GM18502 (cell line): ENCODE results near the gene TRNT1.

Experiments used
- ATAC-seq: cut with Tn5 transposase; IDR thresholded peaks from one replicate; pipeline ENCODE4 v1.9.1; 2021; ENCODE audit warnings: mild to moderate bottlenecking; ENCODE audit not compliant: unreplicated experiment, poor library complexity

TRNT1 gene

DNA sequence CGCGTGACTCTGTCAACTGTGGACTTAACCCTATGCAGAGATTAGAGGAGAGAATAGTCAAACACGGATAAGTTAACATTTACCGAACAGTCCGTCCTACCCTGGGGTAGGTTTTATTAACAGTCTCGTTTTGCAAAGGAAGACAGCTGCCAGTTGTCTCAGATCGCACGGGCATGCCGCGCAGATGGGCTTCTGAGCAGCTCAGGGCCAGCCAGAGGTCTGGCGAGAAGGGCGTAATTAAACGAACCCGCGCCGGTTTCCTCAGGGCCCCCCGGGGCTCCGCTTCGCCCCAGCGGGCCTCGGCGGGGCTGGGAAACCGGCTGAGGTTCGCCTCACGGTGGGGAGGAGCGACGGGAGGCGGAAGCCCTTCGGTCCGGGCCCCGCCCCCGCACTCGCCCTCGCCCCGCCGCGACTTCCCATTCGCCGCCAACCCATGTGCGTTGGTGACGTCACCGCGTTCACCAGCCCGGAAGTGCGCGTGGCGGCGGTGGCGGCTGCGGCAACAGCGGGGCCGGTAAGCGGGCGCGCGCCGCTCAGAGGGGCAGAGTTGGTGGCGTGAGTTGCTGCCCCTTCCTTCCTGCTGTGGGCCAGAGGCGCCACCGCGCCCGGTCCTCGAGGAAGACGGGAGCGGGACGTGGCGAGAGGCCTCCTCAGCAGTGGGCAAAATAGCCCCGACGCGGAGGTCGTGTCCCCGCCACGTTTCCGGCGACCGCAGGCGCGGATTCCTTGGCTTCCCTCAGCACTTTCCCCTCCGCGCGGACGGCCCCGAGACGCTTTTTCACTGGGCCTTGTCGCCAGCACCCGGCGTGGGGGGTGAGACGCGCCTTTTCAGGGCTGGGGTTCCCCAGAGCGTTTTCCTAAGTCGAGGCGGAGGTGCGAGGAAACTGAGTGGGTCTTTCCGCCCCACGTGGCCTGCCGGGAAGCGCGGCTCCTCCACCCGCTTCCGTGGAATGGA lies at the start of gene TRNT1:
Gene TRNT1 (plus strand): TSS at position 464 of the 955 bp plus-strand sequence. CDS start 2,101 bp downstream, outside the sequence.
- peak; percentile 92 for ATAC-seq

GRCh38 chr3:3080309-3080708 lies 46.4 kb upstream of the TRNT1 start:
- no peak for ATAC-seq

DNA sequence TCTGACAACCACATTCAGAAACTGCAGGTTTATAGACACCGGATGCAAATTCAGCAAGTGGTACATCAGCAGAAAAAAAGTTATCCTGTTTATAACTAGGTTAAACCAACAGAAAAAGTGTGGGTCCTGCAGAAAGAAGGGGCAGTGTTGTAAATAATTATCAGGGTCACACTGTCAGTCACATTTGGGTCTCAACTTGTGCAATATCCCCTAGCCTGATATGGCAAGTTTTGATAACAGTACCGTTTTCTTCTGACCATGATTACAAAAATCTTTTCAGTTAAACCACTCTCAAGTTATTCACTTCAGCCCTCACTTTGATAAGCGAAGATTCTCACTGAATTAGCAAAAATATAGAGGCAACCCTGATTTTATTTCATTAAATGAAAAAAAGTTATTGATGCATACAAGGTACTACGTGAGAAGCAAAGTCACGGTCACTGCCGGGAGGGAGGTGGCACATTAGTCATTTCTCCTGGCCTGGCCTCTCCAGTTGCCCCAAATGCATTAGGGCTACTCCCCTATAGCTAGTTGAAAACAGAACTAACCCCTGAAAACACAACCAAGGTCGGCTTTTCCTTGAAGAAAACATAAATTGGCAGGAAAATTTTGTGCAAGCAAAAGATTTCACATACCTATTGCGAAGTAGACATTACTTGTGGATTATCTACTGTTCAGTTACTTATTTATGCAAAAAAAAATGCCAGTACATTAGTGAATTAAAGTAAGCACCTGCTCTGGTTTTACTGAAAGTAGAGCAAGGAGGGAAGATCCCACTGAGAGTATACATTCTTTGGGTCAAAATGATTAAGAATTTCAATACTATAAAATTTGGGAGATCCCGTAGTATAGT lies 45.1 kb upstream of the TRNT1 start:
- ATAC-seq, result peak; percentile 39

DNA sequence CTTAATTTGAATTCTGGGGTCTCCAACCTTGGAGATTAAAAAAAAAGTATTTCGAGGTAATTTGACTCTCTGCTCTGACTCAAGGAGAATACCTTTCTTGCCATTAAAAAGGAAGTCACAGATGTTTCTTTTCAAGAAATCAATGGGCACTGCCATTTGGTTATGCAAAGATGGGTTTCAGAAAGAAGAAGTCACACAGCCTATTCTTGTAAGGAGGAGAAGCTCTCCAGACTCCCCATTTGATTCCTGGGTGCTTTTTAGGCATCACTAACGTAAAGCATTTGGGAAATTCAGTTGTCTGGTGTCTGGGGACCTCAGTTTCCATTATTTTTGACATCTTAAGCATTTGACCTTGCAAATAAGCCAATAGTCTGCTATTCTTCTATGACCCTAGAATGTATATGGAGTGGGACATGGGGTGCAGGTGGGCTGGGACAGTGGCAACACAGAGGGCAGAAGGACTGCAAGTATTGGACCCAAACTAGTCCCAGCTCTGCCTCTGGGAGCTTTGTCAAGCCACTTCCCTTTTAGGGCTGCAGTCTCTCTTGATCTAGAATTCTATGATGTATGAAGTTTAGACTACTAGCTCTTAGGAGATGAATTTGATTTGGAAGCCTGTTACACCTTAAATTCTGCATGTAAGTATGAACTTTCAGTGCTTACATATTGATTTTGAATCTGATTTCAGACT lies 44.4 kb upstream of the TRNT1 start:
- ATAC-seq, result peak; percentile 88

DNA sequence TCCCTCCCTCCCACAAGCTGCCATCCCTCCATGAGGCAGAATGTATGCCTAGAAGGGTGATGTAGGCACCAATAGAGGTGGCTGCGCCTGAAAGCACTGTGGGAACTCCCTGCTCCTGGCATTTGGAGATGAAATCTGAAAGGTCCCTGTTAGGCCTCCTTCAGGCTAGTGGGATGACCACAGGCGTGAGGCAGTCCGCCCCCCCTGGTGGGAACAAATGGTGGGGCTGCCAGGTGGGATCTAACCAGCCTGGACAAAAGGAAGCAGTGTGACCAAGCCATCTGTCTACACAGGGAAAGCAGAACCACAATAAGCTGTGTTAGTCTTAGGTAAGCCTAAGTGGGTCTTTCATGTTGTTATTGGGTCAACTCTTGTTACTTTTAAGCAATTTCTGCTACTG lies 41.9 kb upstream of the TRNT1 start:
- no peak for ATAC-seq

GRCh38 chr3:3085782-3086181 lies 41.0 kb upstream of the TRNT1 start:
- peak; percentile 29 for ATAC-seq

DNA sequence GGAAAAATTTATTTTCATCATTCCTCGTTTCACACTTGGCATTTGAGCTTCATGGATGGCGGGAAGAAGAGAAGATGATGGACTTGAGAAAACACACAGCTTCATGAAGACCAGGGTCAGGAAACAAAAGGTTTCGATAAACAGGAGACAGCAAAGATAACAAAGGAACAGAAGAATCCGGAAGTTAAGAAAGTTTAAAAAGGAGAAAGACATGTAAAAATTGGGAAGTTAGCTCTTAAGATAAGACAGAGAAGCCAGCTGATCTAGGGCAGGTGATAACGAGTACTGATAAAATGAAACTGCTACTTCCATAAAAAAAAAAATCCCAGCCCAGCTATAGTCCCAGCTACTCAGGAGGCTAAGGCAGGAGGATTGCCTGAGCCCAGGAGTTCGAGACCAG lies 40.5 kb upstream of the TRNT1 start:
- no peak for ATAC-seq

- no peak for ATAC-seq
Measured at GRCh38 chr3:3087279-3087678, 39.5 kb upstream of the TRNT1 start.

DNA sequence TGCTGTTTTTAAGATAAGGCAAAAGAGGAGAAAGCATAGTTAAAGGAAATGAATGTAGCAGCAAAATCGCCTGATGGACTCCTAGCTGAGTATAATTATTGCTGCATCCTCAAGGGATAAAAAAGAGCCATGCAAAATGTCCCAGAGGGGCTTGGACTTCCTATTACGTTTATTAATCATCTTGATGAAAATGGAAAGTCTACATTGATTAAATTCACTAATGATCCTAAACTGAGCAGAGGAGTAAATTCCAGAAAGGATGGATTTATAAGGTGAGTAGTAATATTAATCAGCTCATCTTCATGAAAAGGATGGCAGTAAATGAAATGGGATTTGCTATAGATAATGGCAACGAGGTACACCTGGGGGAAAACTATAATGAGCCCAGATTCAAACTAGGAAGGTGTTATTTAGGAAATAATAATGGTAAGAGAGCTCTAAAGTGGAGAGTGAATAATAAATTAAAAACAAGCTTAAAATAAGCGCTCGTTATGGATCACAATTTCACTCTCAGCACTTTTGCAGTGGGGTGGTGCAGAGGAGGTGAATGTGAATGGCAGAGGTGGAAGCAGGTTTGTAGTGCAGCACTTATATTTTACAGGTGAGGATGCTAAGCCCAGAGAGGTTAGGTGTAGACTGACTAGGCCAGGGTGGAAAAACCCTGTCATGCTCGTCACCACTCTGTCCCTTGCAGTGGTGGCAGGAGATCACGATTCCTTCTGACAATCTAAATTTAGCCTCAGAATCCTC lies 38.8 kb upstream of the TRNT1 start:
- no peak for ATAC-seq

DNA sequence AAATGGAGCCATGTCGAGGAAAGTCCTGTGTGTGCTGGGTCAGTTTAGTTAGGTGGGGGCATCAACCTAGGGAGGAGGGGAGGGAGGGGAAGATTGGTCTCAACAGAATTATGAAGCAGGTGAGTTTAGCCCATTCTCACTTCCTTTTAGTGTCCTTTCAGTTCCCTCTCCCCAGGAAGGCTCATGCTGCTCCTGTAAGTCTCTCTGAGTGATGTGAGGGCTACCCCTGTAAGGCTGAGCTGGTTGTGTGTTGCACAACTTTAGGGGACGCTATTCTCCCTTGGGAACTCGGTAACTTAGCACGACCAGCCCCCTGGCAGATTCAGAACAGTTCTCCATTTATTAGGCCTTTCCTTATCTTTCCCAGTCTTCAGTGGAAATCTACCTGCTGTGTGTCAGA lies 37.7 kb upstream of the TRNT1 start:
- peak; percentile 97 for ATAC-seq

DNA sequence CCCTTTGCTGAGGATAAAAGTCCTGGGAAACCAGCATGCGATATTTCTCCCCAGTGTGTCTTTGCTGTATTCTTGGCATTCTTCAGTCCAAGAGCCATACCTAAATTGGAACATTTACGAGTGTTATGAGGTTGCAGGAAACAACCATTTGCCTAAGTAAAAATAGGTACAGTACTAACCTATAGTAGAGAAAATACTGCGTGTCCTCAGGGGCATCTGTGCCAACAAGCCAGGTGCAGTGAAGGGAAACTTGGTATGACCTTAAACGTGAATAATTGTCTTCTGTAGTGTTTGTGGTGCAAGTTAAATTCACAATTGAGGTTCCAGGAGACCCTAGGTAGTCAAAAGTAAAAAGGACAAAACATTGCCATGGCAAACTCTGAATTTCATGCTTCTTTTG lies 28.8 kb upstream of the TRNT1 start:
- no peak for ATAC-seq

DNA sequence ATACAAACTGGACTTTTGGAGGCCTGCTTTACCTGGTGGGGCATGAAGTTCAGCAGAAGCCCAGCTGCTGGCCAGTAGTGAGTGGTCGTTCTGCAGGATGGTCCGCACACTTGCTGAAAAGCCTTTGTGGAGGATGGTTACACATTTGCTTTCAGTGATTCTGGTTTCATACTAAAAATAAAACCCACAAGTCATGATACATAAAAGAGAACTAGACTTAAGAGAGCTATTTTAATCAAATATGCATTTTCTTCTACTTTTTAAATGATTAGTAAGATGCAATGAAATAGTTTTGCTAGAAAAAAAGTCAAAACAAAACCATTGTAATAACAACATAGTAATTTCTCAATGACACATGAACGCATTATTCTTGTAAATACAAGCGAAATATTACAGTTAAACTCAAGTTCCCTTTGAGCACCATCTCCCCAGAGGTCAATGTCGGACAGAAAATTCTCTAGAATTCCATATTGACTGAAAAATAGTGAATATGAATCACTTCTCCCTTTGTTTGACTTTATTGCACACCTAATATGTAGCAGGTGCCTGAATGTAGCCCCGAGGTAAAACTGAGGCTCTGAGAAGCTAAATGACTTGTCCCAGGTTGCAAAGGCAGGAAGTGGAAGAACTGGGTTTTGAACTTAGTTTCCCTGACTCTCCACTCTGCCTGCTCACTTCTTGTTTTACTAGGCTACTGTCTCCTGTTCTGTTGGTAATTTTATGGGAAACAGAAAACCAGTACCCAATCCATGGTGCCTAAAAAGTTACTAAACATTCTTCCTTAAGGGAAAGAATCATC lies 24.9 kb upstream of the TRNT1 start:
- peak; percentile 78 for ATAC-seq

DNA sequence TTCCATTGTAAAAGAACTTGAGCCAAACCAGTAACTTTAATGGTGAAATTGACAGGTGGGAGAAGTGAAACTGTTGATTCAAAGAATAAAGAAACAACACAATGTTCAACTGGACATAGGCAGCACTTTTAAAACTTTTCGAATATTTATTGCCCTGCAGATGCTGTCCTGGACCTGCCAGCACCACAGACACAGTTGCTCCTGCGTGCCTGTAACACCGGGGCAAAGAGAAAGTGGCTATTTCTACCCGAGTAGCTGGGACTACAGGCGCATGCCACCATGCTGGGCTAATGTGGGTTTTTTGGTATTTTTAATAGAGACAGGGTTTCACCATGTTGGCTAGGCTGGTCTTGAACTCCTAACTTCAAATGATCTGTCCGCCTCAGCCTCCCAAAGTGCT lies 24.0 kb upstream of the TRNT1 start:
- ATAC-seq, result no peak

GRCh38 chr3:3105246-3105645 lies 21.5 kb upstream of the TRNT1 start:
- ATAC-seq, result no peak

- no peak for ATAC-seq
Measured at GRCh38 chr3:3105815-3106214, 20.9 kb upstream of the TRNT1 start.

DNA sequence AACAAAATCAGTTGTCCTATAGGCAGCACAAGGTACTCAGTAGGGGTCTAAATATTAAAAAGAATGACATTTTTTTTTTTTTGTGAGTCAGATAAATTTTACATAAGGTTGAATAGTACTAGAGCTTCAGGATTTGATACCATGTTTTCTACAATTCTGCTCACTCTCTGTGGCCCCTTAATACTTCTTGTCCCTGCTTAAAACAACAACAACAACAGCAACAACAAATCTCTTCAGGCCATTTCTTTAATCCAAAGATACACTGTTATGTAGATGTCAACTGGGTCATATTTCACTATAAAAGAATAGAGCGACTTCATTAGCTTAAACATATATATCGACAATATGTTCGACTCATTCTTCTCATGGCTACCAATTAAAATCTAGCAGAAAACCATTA lies 19.6 kb upstream of the TRNT1 start:
- ATAC-seq, result no peak

- ATAC-seq, result no peak
Measured at GRCh38 chr3:3107858-3108257, 18.9 kb upstream of the TRNT1 start.

DNA sequence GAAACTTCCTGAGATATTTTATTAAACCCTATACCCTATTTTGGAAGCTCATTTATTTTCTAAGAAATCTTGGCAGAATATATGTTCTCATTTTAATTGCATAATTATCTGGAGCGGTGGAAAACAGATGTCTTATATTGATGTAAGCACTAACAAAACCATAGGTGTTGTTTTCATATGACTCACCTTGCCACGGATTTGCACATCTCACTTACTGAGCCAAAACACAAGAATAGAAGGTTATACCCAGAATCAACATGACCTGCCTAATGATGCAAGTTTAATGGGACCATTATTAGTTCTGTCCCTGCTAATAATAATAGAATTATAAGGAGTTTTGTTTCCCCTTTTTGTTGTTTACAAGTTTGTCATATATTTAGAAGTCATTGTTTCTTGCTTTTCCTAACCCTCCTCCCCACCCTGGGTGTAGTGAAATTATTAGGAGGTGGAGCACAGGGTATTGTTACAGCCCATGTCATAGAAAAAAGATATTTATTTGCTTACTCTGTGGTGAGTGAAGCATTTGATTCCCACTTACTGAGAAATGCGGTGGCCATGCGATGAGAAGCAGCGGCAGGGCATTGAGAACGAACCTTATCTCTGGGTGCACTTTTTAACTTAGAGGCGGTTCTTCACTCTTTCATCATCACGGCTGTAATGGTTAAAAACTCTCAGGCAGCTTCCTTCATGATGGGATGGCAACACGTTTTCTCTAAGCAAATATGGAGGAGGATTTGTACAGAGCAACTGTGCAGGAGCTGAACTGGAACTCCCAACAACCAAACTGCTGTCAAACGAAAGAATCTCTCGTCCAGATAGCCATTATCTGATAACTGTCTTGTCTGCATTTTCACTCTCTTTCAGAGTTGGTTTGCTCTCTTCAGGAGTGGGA lies 17.1 kb upstream of the TRNT1 start:
- peak; percentile 81 for ATAC-seq
